K562 (cell line): Measurements from ENCODE around the gene UBE2N. TPM values are rescaled to one million over a fixed set of nuclear protein-coding genes. Genes with fewer than 3 reads are reported as not detected.

ENCODE experiments used
- ARID4B ChIP-seq: sonication (generic); formaldehyde crosslinking; IDR thresholded peaks from 2 replicates; pipeline ENCODE4 v1.8.0; 2022; ENCODE audit warnings: mild to moderate bottlenecking, missing genetic modification reagents
- ASH1L ChIP-seq: fragments of 450-650 bp; IDR thresholded peaks from 2 replicates; pipeline ENCODE4 v1.6.1; 2018; ENCODE audit warnings: borderline replicate concordance, mild to moderate bottlenecking, low read depth; ENCODE audit not compliant: partially characterized antibody
- CTCFL ChIP-seq: IDR thresholded peaks from 2 replicates; pipeline ENCODE4 v1.6.1; 2011; ENCODE audit warnings: borderline replicate concordance, low read depth, mild to moderate bottlenecking, moderate library complexity, low read length; ENCODE audit not compliant: insufficient read depth, poor library complexity, severe bottlenecking
- ETV1 ChIP-seq: fragments of 450-650 bp; conservative IDR thresholded peaks from 2 replicates; pipeline ENCODE4 v1.6.1; 2016; ENCODE audit warnings: missing genetic modification characterization, control low read depth, low read depth, missing compliant biosample characterization
- FOXM1 ChIP-seq, 2 experiments: fragments of 450-650 bp in 1 of 2; sonication (generic) in 1 of 2; formaldehyde crosslinking in 1 of 2; IDR thresholded peaks; 2 replicates each; pipeline versions ENCODE4 v1.6.1 to v1.9.0; 2017 to 2022; ENCODE audit warnings: low read depth in 2 of 2, mild to moderate bottlenecking in 2 of 2, missing genetic modification reagents in 1 of 2, moderate library complexity in 1 of 2
- HDAC6 ChIP-seq: IDR thresholded peaks from 2 replicates; pipeline ENCODE4 v1.6.1; 2012; ENCODE audit warnings: low read depth, mild to moderate bottlenecking, control low read depth, inconsistent platforms, low read length, moderate library complexity
- ILK ChIP-seq: fragments of 450-650 bp; IDR thresholded peaks from 2 replicates; pipeline ENCODE4 v1.6.1; 2016; ENCODE audit warnings: missing genetic modification characterization, low read depth, mild to moderate bottlenecking, missing compliant biosample characterization, moderate library complexity, borderline replicate concordance
- NCOA1 ChIP-seq: fragments of 450-650 bp; IDR thresholded peaks from 2 replicates; pipeline ENCODE4 v1.6.1; 2016; ENCODE audit warnings: low read depth
- PCBP1 ChIP-seq: fragments of 200-400 bp; formaldehyde crosslinking; IDR thresholded peaks from 2 replicates; pipeline ENCODE4 v1.6.1; 2018; ENCODE audit warnings: mild to moderate bottlenecking, low read depth, low read length; ENCODE audit not compliant: poor library complexity, severe bottlenecking
- PHF20 ChIP-seq: fragments of 450-650 bp; IDR thresholded peaks from 2 replicates; pipeline ENCODE4 v1.6.1; 2018; ENCODE audit not compliant: partially characterized antibody
- PPARD ChIP-seq: fragments of 250-450 bp; sonication (Bioruptor Pico); IDR thresholded peaks from 2 replicates; pipeline ENCODE4 v1.8.0; 2022; ENCODE audit warnings: inconsistent platforms, mild to moderate bottlenecking, moderate library complexity
- RUNX1 ChIP-seq: sonication (generic); IDR thresholded peaks from 2 replicates; pipeline ENCODE4 v1.6.1; 2016; ENCODE audit warnings: antibody characterized with exemption, low read depth
- SREBF1 ChIP-seq: fragments of 150-350 bp; IDR thresholded peaks from 2 replicates; pipeline ENCODE4 v1.6.1; 2014; ENCODE audit warnings: antibody characterized with exemption, low read depth, low read length, borderline replicate concordance
- TBL1XR1 ChIP-seq, 2 experiments: IDR thresholded peaks; 2 replicates each; pipeline ENCODE4 v1.6.1; 2012; ENCODE audit warnings: improper control_type of control experiment in 2 of 2, low read length in 2 of 2, mild to moderate bottlenecking in 1 of 2
- TBP ChIP-seq: optimal IDR thresholded peaks from 2 replicates; pipeline ENCODE3; 2011; ENCODE audit warnings: low read depth, low read length, improper control_type of control experiment
- THRA ChIP-seq: fragments of 450-650 bp; IDR thresholded peaks from 2 replicates; pipeline ENCODE4 v1.6.1; 2017; ENCODE audit warnings: mild to moderate bottlenecking, moderate library complexity
- ZFP30 ChIP-seq: fragments of 250-450 bp; sonication (Bioruptor Pico); IDR thresholded peaks from 2 replicates; pipeline ENCODE4 v1.8.0; 2022; ENCODE audit warnings: moderate library complexity, mild to moderate bottlenecking, inconsistent platforms, borderline replicate concordance
- ZNF316 ChIP-seq: fragments of 450-650 bp; IDR thresholded peaks from 2 replicates; pipeline ENCODE4 v1.6.1; 2016
- ZNF354B ChIP-seq: fragments of 250-450 bp; sonication (Bioruptor Pico); IDR thresholded peaks from 2 replicates; pipeline ENCODE4 v1.4.0; 2020
- ZNF445 ChIP-seq: fragments of 250-450 bp; sonication (Bioruptor Pico); IDR thresholded peaks from 2 replicates; pipeline ENCODE4 v1.4.0; 2020; ENCODE audit warnings: low read depth, mild to moderate bottlenecking, moderate library complexity
- polyA plus RNA-seq, 8 experiments: library from polyadenylated mRNA; depleted of rRNA in 4 of 8; stranded (reverse) in 5 of 8; unstranded in 3 of 8; fragments of >200 nt; fragmentation: Nextera tagmentation in 2 of 8; fragmentation: Illumina TruSeq in 1 of 8; extraction: Ambion mirVana in 2 of 8; extraction: Trizol in 1 of 8; gene quantifications; 2 replicates each; pipeline versions ENCODE4 v1.2.1 to v1.2.3, GENCODE V29; 2011 to 2014; ENCODE audit warnings: inconsistent platforms in 1 of 8, missing spikeins in 1 of 8
- total RNA-seq, 7 experiments: library from RNA; depleted of rRNA in 6 of 7; stranded (reverse); fragments of >200 nt in 6 of 7; fragmentation: Illumina TruSeq in 2 of 7; extraction: Trizol in 2 of 7; gene quantifications; 2 replicates each; pipeline versions ENCODE4 v1.2.1 to v1.2.3, GENCODE V29; 2011 to 2021; ENCODE audit warnings: low replicate concordance in 1 of 7

The UBE2N gene
- total and polyA plus RNA-seq, 9 of the 15 experiments (the other 6 are each of a cell fraction or from before 2014, with no cell fraction given): 189 to 826 (median 260) TPM

- TF ChIP-seq ARID4B (CRISPR knock-in tag) (no peak; the same call in 1 of the 2 replicates), CTCFL (no peak), PHF20 (no peak), ETV1 (tag) (no peak), ZFP30 (CRISPR knock-in tag) (no peak), ILK (tag) (no peak), FOXM1 (IDR thresholded peaks at IDR 0.05; ENCODE audit: low read depth) (no peak), FOXM1 (CRISPR knock-in tag; IDR thresholded peaks at IDR 0.05; ENCODE audit: low read depth) (no peak), SREBF1 (no peak), TBP (no peak), PPARD (no peak), ZNF316 (no peak), PCBP1 (no peak), HDAC6 (no peak), ZNF445 (CRISPR knock-in tag) (no peak), RUNX1 (no peak), ZNF354B (CRISPR knock-in tag) (no peak), THRA (no peak), TBL1XR1 (IDR thresholded peaks at IDR 0.05; ENCODE audit: low read length in 2 of 2) (no peak), ASH1L (no peak), NCOA1 (no peak)
These were observed 1.5 kb downstream of the UBE2N start (continued) for GRCh38 chr12:93440043-93440835.
